Ovary (tissue), 9 donors: ENCODE results near the gene NR4A3. TPM values are rescaled to one million over a fixed set of nuclear protein-coding genes. Genes with fewer than 3 reads are reported as not detected.

Experiments
- DNase-seq, 5 donors: peaks; one replicate each; pipeline ENCODE4 v3.0.0-alpha.2; 2019 to 2020
- H3K27ac ChIP-seq, 2 donors: fragments of 200-600 bp; one replicate each; pipeline versions ENCODE4 v1.5.1 to v1.8.0; 2019 to 2022
- H3K27me3 ChIP-seq: fragments of 200-600 bp; one replicate; pipeline ENCODE4 v1.8.0; 2022
- H3K36me3 ChIP-seq: fragments of 200-600 bp; sonication (generic); one replicate; pipeline ENCODE4 v1.5.1; 2019
- H3K4me1 ChIP-seq: one replicate; pipeline ENCODE4 v1.8.1; 2013; ENCODE audit warnings: mild to moderate bottlenecking, moderate library complexity; ENCODE audit not compliant: insufficient read depth
- H3K4me3 ChIP-seq: fragments of 200-600 bp; sonication (generic); one replicate; pipeline ENCODE4 v1.5.1; 2017
- H3K9me3 ChIP-seq, 2 donors: fragments of 200-600 bp in 1 of 2; sonication (generic) in 1 of 2; one replicate each; pipeline versions ENCODE4 v1.5.1 to v1.8.1; 2013 to 2019; ENCODE audit warnings: mild to moderate bottlenecking in 1 of 2, moderate library complexity in 1 of 2
- CTCF ChIP-seq, 3 donors: fragments of 450-650 bp in 2 of 3; fragments of 200-600 bp in 1 of 3; IDR thresholded peaks; one replicate each; pipeline versions ENCODE4 v1.5.1 to v1.8.0; 2016 to 2022; ENCODE audit warnings: antibody characterized with exemption in 3 of 3, mild to moderate bottlenecking in 1 of 3
- EP300 ChIP-seq: sonication (generic); formaldehyde crosslinking; IDR thresholded peaks from one replicate; pipeline ENCODE4 v1.6.1; 2017; ENCODE audit warnings: antibody characterized with exemption
- POLR2A ChIP-seq: fragments of 450-650 bp; IDR thresholded peaks from one replicate; pipeline ENCODE4 v1.6.1; 2017; ENCODE audit warnings: antibody characterized with exemption, mild to moderate bottlenecking, moderate library complexity
- WGBS, 3 donors: extraction: QIAGEN DNeasy Blood & Tissue Kit in 1 of 3; methylation state at CpG; one replicate each; pipeline versions ENCODE4 v1.1.5 to v1.1.7; 2013 to 2017; 5-methylcytosine and 5-hydroxymethylcytosine counted together
- intact Hi-C, 4 donors: fragments of 100-400 bp; cut with DNase I; formaldehyde crosslinking; loops; one replicate each; pipeline versions ENCODE4 v1.11.0 to v1.15.1; 2022 to 2023
- polyA plus RNA-seq, 2 donors: library from polyadenylated mRNA; stranded (reverse); fragments of 200-250 nt in 1 of 2; fragments of 350-450 nt in 1 of 2; fragmentation: Illumina TruSeq in 1 of 2; extraction: RNeasy Lipid Tissue Mini Kit (QIAGEN cat#74804) in 1 of 2; gene quantifications; one replicate each; pipeline ENCODE4 v1.2.3, GENCODE V29; 2013 to 2014
- total RNA-seq, 7 donors: library from RNA; depleted of rRNA in 2 of 7; stranded (reverse); fragments of >200 nt in 2 of 7; fragmentation: NEBNext Ultra II Directional in 3 of 7; extraction: Animal tissue kit (Norgen Biotek cat#: 25700) in 3 of 7; gene quantifications; one replicate each; pipeline versions ENCODE4 v1.1.0 to v1.2.4, GENCODE V29; 2016 to 2023
- donor health status: DM: no; HTN: no; CAD: no; lungs with moderate emphysema.
- donor health status: DM: no; HTN: no; CAD: no.
- donor health status: Bipolar disorder and iron deficiency.
- donor health status: DM: yes; HTN: yes; CAD: no.
- donor health status: DM: no; HTN: no; CAD: no.
- donor health status: DM: yes; HTN: yes; CAD: no.

NR4A3 gene
- total and polyA plus RNA-seq, 9 donors, result 2.8 to 177 (median 29.2) TPM

- Histone ChIP-seq H3K36me3 (no peaks in the 10 kb centered on the region), H3K9me3 (no peaks in the 10 kb centered on the region), H3K4me1 (peaks cover 1% of the 10 kb centered on the region), H3K27ac (no peak overlapping the region), H3K4me3 (no peak overlapping the region), H3K27me3 (no peaks in the 10 kb centered on the region)
- DNase-seq, result no peak
- intact Hi-C loops, result loop anchor here in 1 of 4 donors (10.0 kb wide), 1 partner anchor 79 kb away; the partner anchor contains the start of gene NR4A3
- TF ChIP-seq POLR2A, result no peak
- TF ChIP-seq CTCF (IDR thresholded peaks at IDR 0.05), result no peak
- no peak for TF ChIP-seq EP300
- WGBS, 3 donors, result 56 to 91% (median 82%) methylated on average over 1 of the region's 1 CpG
These were observed 81.7 kb downstream of the NR4A3 start for GRCh38 chr9:99903393-99903792.

GRCh38 chr9:99905833-99906402 lies 84.2 kb downstream of the NR4A3 start:
- H3K4me1 ChIP-seq, result peaks cover 1% of the 10 kb centered on the region
- H3K9me3 ChIP-seq, result no peaks in the 10 kb centered on the region
- peak overlapping the region; percentile 90 for H3K4me3 ChIP-seq
- no peaks in the 10 kb centered on the region for H3K27me3 ChIP-seq
- TF ChIP-seq EP300 (no peak), CTCF (IDR thresholded peaks at IDR 0.05) (no peak), POLR2A (no peak)
- 23 to 26% (median 25%) methylated on average over 9 of the region's 9 CpGs for WGBS, 3 donors
- peak overlapping the region; percentile 92 to 94 for H3K27ac ChIP-seq
- H3K36me3 ChIP-seq, result no peaks in the 10 kb centered on the region
- no peak for DNase-seq
- intact Hi-C loops, result loop anchor here in 2 of 4 donors (5.0 to 10.0 kb wide), 2 partner anchors 81 to 84 kb away; partner anchors contain the start of gene NR4A3 (in 2 of the 2)

GRCh38 chr9:99906403-99907207 lies 84.9 kb downstream of the NR4A3 start, which contains the start of gene STX17:
Gene STX17, plus strand, starts transcription at chr9:99906654. Its CDS starts 8,586 bp downstream, at chr9:99915240.
- Histone ChIP-seq H3K27ac (peak within 1 kb of the TSS; percentile 92 to 94), H3K9me3 (no peaks in the 10 kb centered on the region), H3K4me3 (peak within 1 kb of the TSS; percentile 90), H3K27me3 (no peaks in the 10 kb centered on the region), H3K4me1 (peaks cover 1% of the 10 kb centered on the region), H3K36me3 (no peaks in the 10 kb centered on the region)
- TF ChIP-seq EP300 (no peak), POLR2A (peak; percentile 87), CTCF (IDR thresholded peaks at IDR 0.05) (peak in 1 of 3 donors; percentile 27)
- 0% methylated on average over 55 to 76 of the region's 76 CpGs for WGBS, 3 donors
- DNase-seq, result peak; percentile 81 to 90 (median 88)
- intact Hi-C loops, result loop anchor here in 2 of 4 donors (5.0 to 10.0 kb wide), 2 partner anchors 82 to 84 kb away; partner anchors contain the start of gene NR4A3 (in 2 of the 2)

- no peak for TF ChIP-seq POLR2A
- no peak for TF ChIP-seq EP300
- TF ChIP-seq CTCF (IDR thresholded peaks at IDR 0.05), result no peak
- intact Hi-C loops, result loop anchor here in 2 of 4 donors (5.0 to 10.0 kb wide), 2 partner anchors 82 to 85 kb away; partner anchors contain the start of gene NR4A3 (in 2 of the 2)
- Histone ChIP-seq H3K27me3 (no peaks in the 10 kb centered on the region), H3K4me1 (peaks cover 1% of the 10 kb centered on the region), H3K27ac (peak overlapping the region; percentile 92 to 94), H3K4me3 (peak overlapping the region; percentile 90), H3K9me3 (no peaks in the 10 kb centered on the region), H3K36me3 (no peaks in the 10 kb centered on the region)
- DNase-seq, result no peak
- 2 to 6% (median 2%) methylated on average over 9 of the region's 9 CpGs for WGBS, 3 donors
These were observed 85.5 kb downstream of the NR4A3 start for GRCh38 chr9:99907208-99907532.
